Stomach (tissue), 9 donors: ENCODE measurements around the gene PACSIN3. TPM values are rescaled to one million over a fixed set of nuclear protein-coding genes. Genes with fewer than 3 reads are reported as not detected.
A peak's percentile ranks its signal among the peaks of the same experiment; 100 is the strongest.

Experiments
- DNase-seq, 2 donors: peaks; one replicate each; pipeline versions ENCODE4 v3.0.0 to v3.0.0-alpha.2; 2013 to 2019
- H3K27ac ChIP-seq, 5 donors: fragments of 200-600 bp in 4 of 5; sonication (generic) in 4 of 5; one replicate each; pipeline ENCODE4 v1.5.1; 2013 to 2019; ENCODE audit warnings: mild to moderate bottlenecking in 1 of 5, moderate library complexity in 1 of 5
- H3K27me3 ChIP-seq, 3 donors: fragments of 200-600 bp; sonication (generic); one replicate each; pipeline ENCODE4 v1.5.1; 2017 to 2019; ENCODE audit warnings: mixed run types in 1 of 3
- H3K36me3 ChIP-seq, 4 donors: fragments of 200-600 bp; sonication (generic); 1 replicate in 3 of 4; 2 replicates in 1 of 4; pipeline ENCODE4 v1.5.1; 2016 to 2019
- H3K4me1 ChIP-seq, 4 donors: fragments of 200-600 bp; sonication (generic); one replicate each; pipeline ENCODE4 v1.5.1; 2016 to 2019
- H3K4me3 ChIP-seq, 4 donors: fragments of 200-600 bp; sonication (generic) in 3 of 4; one replicate each; pipeline ENCODE4 v1.5.1; 2016 to 2019; ENCODE audit warnings: mild to moderate bottlenecking in 1 of 4
- H3K9me3 ChIP-seq, 4 donors: fragments of 200-600 bp; sonication (generic); one replicate each; pipeline ENCODE4 v1.5.1; 2016 to 2019
- CTCF ChIP-seq, 7 experiments: fragments of 450-650 bp in 4 of 7; fragments of 200-600 bp in 3 of 7; sonication (generic) in 3 of 7; IDR thresholded peaks; one replicate each; pipeline ENCODE4 v1.5.1; 2016 to 2019; ENCODE audit warnings: antibody characterized with exemption in 7 of 7, control low read depth in 2 of 7, mild to moderate bottlenecking in 1 of 7
- EP300 ChIP-seq: sonication (generic); formaldehyde crosslinking; IDR thresholded peaks from one replicate; pipeline ENCODE4 v1.6.1; 2017; ENCODE audit warnings: antibody characterized with exemption
- POLR2A ChIP-seq, 4 donors: fragments of 450-650 bp; IDR thresholded peaks; one replicate each; pipeline ENCODE4 v1.6.1; 2016; ENCODE audit warnings: antibody characterized with exemption in 4 of 4, control low read depth in 2 of 4, mild to moderate bottlenecking in 1 of 4, moderate library complexity in 1 of 4
- POLR2AphosphoS5 ChIP-seq, 3 donors: sonication (generic); formaldehyde crosslinking; IDR thresholded peaks; one replicate each; pipeline ENCODE4 v1.6.1; 2016; ENCODE audit warnings: antibody characterized with exemption in 3 of 3
- WGBS, 5 donors: extraction: QIAGEN DNeasy Blood & Tissue Kit in 3 of 5; methylation state at CpG; one replicate each; pipeline versions ENCODE4 v1.1.5 to v1.1.7; 2013 to 2018; 5-methylcytosine and 5-hydroxymethylcytosine counted together
- intact Hi-C: fragments of 100-400 bp; cut with DNase I; formaldehyde crosslinking; loops from one replicate; pipeline ENCODE4 v1.15.1; 2023; ENCODE audit warnings: low total_unique reads
- polyA plus RNA-seq, 3 donors: library from polyadenylated mRNA; stranded (reverse); fragments of 200-250 nt; gene quantifications; one replicate each; pipeline ENCODE4 v1.2.3, GENCODE V29; 2013
- total RNA-seq, 5 donors: library from RNA; depleted of rRNA; stranded (reverse); fragments of >200 nt; gene quantifications; one replicate each; pipeline versions ENCODE4 v1.1.0 to v1.2.3, GENCODE V29; 2014 to 2016
- donor health status: healthy with polysubstance abuse.
- donor health status: Bipolar disorder and iron deficiency.
- donor health status: healthy.

PACSIN3 gene
- total and polyA plus RNA-seq, 8 donors: 6.4 to 59.0 (median 26.0) TPM

DNA sequence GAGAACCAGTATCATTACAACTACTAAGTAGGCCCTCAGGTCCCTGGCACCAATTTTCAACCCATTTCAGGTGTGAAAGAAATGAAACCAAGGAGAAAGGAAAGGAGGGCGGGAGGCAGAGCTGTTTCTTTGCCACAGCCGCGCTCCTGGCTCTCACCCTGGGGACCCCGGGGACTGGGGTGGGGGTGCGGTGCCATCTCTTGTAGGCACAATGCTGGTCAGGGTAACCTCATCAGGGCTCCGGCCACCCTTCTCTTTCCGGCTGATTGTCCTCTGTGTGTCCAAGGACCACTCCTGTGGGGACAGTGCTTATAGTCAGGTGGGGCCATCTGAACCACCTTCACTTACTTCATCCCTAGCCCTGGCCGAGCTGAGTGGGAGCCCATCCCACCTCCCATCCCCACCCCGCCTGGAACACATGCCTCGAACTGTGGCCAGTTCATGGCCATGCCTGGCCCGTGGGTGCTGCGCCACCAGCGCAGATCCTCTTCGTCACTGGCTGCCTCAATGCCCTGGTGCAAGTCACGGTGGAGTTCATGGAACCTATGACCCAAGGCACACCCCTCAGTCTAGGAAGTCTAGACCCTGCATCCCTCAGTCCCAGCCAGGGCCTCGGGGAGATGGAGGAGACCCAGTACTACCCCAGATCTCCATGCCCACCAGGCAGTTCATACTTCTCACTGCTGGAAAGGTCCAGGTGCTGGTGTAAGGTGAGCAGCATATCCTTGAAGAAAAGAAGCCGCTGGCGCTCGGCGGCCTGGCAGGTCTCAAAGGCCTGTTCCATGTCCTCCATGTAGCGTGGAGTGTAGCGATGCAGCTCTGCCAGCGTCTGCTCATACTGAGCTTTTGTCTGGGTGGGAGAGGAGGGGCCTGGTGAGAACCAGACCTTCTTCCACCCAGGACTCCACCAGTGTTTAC, 7.2 kb downstream of the PACSIN3 start:
- intact Hi-C loops: no loop called here
- Histone ChIP-seq H3K4me3 (no peak overlapping the region), H3K4me1 (peaks cover 33 to 57% (median 51%) of the 10 kb centered on the region in 4 donors), H3K9me3 (no peaks in the 10 kb centered on the region), H3K27me3 (no peaks in the 10 kb centered on the region), H3K27ac (peak overlapping the region; percentile 32 to 99 (median 98)), H3K36me3 (peaks cover 11 to 56% (median 36%) of the 10 kb centered on the region in 4 donors)
- DNase-seq: peak in 1 of 2 donors; percentile 8
- TF ChIP-seq EP300: no peak
- no peak for TF ChIP-seq CTCF (IDR thresholded peaks at IDR 0.05)
- TF ChIP-seq POLR2A (IDR thresholded peaks at IDR 0.05): no peak
- no peak for TF ChIP-seq POLR2AphosphoS5 (IDR thresholded peaks at IDR 0.05)
- 91 to 94% (median 93%) methylated on average over 17 to 23 of the region's 23 CpGs for WGBS, 5 donors

- intact Hi-C loops: no loop called here
- Histone ChIP-seq H3K4me3 (no peak overlapping the region), H3K9me3 (no peaks in the 10 kb centered on the region), H3K36me3 (peaks cover 17 to 63% (median 43%) of the 10 kb centered on the region in 4 donors), H3K27me3 (no peaks in the 10 kb centered on the region), H3K4me1 (peaks cover 26 to 57% (median 51%) of the 10 kb centered on the region in 4 donors), H3K27ac (peak overlapping the region; percentile 96 to 99 (median 98))
- WGBS, 5 donors: 76 to 90% (median 84%) methylated on average over 10 to 11 of the region's 11 CpGs
- TF ChIP-seq EP300: no peak
- no peak for TF ChIP-seq CTCF (IDR thresholded peaks at IDR 0.05)
- no peak for TF ChIP-seq POLR2A (IDR thresholded peaks at IDR 0.05)
- TF ChIP-seq POLR2AphosphoS5 (IDR thresholded peaks at IDR 0.05): no peak
- DNase-seq: peak in 1 of 2 donors; percentile 12
Measured at GRCh38 chr11:47178316-47178715, 7.9 kb downstream of the PACSIN3 start.

- intact Hi-C loops: no loop called here
- Histone ChIP-seq H3K27me3 (no peaks in the 10 kb centered on the region), H3K4me3 (peak overlapping the region in 2 of 4 donors; percentile 98 to 99), H3K9me3 (no peaks in the 10 kb centered on the region), H3K27ac (peak overlapping the region; percentile 96 to 99 (median 98)), H3K36me3 (peaks cover 22 to 68% (median 48%) of the 10 kb centered on the region in 4 donors), H3K4me1 (peaks cover 30 to 57% (median 51%) of the 10 kb centered on the region in 4 donors)
- 27 to 60% (median 50%) methylated on average over 3 to 6 of the region's 6 CpGs for whole genome bisulfite sequencing, 5 donors
- no peak for TF ChIP-seq CTCF (IDR thresholded peaks at IDR 0.05)
- TF ChIP-seq EP300: no peak
- no peak for TF ChIP-seq POLR2AphosphoS5 (IDR thresholded peaks at IDR 0.05)
- no peak for TF ChIP-seq POLR2A (IDR thresholded peaks at IDR 0.05)
- DNase-seq: no peak
Measured at GRCh38 chr11:47177846-47178245, 8.4 kb downstream of the PACSIN3 start.

DNA sequence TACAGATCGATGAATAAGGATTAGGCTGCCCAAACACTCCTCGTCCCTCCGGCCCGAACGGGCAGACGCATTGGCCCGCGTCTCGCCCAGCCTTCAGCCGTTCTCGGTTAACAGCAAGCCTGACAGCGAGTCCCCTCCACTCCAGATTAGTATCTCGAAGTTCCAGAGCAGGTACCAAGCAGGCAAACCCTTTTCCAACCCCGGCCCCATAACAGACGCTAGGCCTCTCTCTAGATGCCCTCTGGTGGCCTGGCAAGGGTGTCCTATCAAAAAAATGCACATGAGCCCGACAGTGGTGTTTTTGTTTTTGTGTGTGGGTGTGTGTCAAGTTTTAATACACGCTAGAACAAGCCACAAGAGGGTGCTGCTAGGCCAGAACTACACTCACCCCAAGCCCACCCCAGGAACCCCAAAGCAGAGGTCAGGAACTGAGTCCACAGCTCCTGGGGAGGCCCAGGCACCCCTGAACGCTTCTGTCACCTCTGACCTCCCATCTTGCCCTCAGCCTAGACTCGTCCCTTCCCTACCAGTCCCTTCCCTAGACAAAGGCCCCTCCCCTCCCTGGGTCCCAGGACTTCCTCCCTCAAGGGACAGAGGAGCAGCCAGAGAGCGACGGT, 8.9 kb downstream of the PACSIN3 start:
- H3K36me3 ChIP-seq: peaks cover 24 to 72% (median 53%) of the 10 kb centered on the region in 4 donors
- intact Hi-C loops: no loop called here

More for the DNA sequence above, 8.9 kb downstream of the PACSIN3 start:
- 2 to 6% (median 3%) methylated on average over 8 to 21 of the region's 21 CpGs for whole genome bisulfite sequencing, 5 donors
- H3K4me3 ChIP-seq: peak overlapping the region; percentile 93 to 99 (median 98)
- peaks cover 35 to 58% (median 54%) of the 10 kb centered on the region in 4 donors for H3K4me1 ChIP-seq
- H3K27ac ChIP-seq: peak overlapping the region; percentile 96 to 99 (median 98)
- TF ChIP-seq EP300 (no peak), POLR2AphosphoS5 (IDR thresholded peaks at IDR 0.05) (peak in 1 of 3 donors; percentile 17), CTCF (IDR thresholded peaks at IDR 0.05) (peak in 5 of 7 experiments; percentile 42 to 80 (median 61)), POLR2A (IDR thresholded peaks at IDR 0.05) (no peak)
- H3K27me3 ChIP-seq: no peaks in the 10 kb centered on the region
- H3K9me3 ChIP-seq: no peaks in the 10 kb centered on the region
- peak; percentile 65 to 91 for DNase-seq
